HG02623 (cell line): ENCODE data around the gene IQGAP2.

Experiments
- ATAC-seq: cut with Tn5 transposase; IDR thresholded peaks from one replicate; pipeline ENCODE4 v1.9.1; 2021; ENCODE audit warnings: moderate library complexity; ENCODE audit not compliant: unreplicated experiment

IQGAP2 gene

DNA sequence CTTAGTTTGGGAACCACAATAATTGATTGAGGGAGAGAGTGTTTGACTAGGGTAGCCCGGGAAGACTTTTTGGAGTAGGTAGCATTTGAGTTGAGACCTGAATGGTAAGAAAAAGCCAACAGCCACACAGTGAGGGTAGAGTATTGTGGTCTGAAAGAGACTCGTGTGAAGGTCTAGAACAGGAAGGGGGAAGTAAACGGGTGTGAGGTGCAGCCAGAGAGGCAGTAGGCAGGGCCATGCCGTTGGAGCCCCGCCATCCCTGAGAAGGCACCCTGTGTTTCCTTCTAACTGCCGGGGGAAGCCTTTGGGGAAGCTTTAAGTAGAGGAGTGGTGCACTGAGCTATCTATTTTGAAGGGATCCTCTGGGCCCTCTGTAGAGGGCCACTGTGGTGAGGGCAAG is 223.7 kb downstream of the IQGAP2 start:
- no peak for ATAC-seq

DNA sequence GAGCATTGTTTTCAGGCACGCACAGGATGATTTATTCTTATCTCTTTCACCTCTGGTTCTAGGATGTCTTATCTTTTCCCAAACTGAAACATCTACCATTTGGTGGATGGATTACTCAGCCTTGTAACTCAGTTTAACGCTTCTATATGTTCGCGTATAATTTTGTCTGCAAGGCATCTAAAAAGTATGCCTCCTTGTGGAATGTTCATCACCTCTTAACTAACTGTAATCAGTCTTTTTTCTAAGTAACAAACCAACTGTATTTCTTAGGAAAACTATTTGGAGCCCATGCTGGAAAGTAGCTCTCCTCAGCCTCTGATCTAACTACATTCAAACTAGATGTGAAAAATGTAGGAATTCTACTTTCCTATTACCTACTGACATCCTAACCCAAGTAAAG is 231.6 kb downstream of the IQGAP2 start:
- ATAC-seq: no peak

DNA sequence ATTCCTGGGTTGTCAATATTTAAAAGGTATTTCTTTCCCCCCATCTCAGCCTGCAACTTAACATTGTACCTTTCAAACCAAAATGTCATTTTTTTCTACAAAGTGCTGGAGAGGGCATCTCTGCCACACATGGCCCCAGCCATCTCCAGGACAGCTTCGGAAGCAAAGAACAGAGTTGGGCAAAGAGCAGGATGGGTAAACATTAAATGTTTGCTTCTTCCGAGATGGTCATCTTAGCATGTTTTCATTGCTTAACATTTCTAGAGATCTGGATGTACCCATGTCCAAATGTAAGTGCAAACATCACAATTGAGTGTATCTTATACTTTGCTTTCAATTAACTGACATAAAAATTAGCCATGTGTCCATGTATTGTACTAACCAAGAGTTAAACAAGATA is 234.4 kb downstream of the IQGAP2 start:
- ATAC-seq: no peak

DNA sequence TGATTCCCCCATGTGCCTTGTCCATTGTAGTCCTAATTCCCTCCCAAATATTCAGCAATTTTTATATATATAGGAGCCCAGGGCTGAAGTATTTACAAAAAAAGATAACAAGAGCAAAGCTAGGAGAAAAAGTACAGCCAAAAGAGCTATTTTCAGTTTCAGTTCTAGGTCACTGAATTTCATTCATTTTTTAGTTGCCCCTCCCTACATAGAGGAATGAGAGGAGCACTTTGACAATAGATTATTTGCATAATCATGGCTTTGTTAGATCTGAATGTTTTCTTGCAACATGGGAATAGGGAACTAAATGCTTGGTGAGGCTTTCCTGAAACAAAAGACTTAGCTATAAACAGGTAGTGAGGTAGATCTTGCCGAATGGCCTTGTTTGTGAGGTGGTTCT is 235.4 kb downstream of the IQGAP2 start:
- ATAC-seq: no peak

DNA sequence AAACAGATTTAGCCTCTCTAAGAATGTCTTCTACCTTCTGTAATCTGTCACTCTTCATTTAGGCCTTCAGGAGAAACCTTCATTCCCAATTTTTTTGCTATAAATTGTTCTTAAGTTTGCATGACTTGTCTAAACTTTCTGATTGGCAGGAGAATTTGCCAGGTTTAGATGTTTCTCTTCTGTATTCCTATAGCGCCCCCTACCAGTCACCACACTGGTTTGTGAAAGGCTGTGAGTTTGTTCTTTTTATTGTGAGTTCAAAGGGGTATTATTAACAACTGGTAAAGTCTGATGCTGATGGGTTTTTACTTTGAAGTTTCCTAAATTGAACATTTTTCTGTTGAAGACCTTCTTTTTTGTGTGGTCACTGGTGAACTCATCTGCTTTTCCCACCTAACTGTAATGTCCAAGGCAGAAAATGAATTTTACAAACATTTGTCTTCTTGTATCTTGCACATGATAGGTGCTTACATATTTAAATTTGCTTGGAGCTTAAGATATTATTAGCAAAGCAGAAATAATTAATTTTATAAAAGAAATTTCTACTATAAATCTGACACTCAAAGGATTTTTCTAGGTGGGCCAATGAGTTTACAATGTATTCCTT is 238.5 kb downstream of the IQGAP2 start:
- no peak for ATAC-seq

DNA sequence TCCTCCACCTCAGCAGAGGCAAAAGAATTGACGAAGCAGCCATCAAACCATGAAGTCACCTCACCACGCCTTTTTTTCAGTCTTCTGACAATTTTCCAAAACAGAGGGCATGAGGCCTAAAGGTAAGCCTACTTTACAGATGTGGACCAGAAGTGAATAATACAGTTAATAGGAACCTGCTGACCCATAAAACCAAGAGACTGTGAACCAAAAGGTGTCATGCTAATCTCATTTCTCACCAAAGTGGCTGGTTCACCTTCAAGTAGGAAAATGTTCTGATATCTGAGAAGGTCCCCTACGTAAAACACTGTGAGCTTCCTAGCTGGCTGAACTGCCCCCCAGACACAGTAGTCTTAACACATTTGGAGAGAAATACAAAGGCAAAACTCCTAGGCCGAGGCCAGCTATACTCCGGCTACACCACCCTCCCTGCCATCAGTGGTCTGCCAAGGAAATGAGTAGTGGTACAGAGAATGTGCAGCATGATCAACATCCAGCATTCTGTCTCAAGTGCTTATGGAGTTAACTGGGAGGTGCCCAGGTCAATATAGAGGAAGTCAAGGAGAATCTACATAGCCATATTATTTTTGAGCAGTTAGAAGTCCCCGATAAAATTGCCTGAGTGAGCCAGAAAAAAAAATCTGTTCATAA is 239.4 kb downstream of the IQGAP2 start:
- no peak for ATAC-seq

DNA sequence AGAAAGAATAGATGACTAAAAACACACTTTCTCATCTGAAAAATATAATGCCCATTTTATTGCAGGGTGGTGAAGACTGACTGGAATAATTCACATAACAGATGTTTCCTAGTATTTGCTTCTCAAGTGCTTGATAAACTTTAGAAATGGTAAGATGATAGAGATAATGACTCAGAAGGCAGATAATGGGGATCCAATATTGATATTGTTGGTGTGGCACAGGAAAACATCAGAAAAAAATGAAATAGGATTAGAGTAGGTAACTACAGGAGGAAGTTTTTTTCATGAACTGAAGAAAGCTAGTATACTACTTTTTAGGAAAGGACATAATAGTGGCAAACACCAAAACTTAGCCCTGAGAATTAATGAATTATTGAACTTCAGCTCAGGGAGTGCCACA is 240.3 kb downstream of the IQGAP2 start:
- no peak for ATAC-seq

DNA sequence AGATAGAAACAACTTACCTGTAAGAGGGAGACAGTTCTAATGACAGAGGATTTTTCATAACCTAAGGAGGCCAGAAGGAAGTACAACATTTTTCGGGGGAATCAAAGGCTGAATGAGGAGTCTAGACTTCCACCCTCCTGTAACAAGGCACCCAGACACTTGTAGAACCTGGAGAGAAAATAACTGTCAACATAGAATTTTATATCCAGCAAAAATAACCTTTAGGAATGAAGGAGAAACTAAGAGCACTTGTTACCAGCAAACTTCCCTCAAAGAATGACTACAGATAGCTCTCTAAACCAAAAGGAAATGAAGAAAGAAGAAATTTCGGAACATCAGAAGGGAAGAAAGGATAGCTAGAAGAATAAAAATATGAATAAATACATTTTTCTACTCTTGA is 246.1 kb downstream of the IQGAP2 start:
- ATAC-seq: no peak

DNA sequence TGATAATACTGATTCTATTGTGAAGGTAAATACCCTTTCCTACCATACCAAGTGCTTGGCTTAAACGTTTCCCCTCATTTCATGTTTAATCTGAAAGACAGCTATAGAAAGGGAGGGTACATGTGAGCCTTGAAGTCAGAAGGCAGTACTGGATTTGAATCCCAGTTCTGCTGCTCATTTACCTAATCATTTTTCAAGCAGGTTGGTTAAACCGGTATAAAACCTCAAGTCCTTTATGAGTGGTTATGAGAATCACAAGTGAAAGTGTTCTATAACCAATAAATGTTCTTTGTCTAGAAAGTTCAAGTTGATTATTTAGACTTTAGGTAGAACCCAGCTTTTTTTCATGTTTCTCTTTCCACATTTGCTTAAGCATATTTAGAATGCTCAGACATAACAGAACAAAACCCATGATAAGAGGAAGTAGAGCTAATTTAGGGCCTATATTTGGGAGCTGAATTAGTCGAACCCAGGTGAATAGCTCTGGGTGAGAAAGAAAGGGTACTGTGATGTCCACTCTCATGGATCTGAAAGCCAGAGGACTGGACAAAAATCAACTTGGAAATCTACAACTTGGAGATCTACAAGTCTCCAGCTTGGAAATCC is 249.8 kb downstream of the IQGAP2 start:
- no peak for ATAC-seq

DNA sequence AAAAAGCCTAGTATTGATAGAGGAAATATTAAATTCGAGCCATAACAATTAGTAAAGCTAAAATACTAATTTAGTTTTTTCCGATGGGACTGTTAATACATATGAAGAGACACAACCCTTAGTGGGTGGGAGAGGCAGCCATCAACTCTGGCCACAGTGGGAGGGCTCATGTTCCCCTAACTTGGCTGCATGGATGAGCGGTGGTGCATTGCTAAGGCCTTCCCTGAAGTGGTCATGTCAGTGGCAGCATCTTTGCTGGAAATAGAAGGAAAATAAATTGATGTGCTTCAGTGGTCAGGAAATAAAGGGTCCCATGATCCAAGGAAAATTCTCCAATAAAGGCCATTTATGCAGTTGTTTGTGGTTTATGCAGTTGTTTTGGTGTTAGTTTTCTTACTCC is 254.0 kb downstream of the IQGAP2 start:
- no peak for ATAC-seq

DNA sequence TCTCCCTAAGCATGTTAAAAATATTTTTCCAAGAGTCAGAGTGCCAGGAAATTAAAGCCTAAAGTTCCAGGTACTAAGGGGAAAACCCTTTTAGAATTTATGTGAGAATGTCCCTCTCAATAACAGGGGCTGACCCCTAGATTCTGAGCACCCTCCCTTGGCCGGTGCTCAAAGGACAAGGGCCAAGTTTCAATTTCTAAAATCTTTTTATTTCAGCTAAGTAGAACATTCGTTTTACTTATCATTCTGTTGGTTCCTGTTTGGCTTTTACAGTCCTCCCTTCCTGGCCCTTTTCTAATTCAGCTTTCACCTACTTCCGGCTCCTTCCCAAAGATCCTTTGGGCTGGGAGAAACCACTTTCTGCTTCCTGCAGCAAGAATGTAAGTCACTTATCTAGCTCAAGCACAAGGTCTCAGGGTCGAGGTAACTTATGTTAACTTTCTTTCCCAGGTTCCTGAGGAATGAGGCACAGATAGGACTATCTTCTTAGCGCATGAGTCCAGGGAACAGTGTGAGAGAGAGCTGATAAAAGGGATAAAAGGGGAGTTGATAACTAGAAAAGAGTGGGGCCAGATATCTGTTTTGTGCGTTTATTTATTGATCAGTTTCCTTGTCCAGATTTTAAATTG is 254.7 kb downstream of the IQGAP2 start:
- ATAC-seq: no peak

DNA sequence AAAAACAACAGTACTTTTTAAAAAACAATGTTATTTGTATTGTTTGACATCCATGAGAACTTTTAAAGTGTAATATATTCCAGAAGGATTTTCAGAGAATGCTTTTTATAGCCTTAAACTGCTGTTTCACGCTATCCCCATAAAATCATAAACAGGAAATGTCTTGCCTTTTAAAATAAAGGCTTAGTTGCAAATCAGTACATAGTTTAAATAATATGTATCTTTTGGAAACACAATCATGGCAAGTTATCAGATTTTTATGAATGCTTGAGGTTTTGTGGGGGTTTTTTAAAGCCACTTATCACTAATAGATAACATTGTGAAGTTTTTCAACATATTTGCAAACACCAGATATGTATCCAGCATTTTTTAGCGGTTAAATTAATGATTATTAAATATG is 257.3 kb downstream of the IQGAP2 start:
- ATAC-seq: no peak

DNA sequence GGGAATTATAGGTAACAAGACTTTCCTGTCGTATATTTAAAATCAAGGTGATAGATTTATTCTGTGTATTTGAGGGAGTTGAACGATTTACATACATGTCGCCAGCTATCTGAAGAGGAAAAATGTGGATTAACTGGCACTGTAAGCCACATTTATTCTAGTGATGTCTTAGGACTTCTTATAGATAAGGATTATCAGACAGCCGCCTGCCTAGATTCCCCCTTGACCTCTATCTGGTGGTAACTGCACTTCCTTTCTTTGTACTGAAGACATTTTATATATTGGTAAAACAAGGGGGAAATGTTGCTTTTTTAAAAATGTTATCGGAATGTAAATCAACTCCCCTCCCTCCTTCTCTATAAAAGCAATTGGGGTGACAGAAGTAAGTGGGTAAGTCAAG is 259.4 kb downstream of the IQGAP2 start:
- no peak for ATAC-seq

DNA sequence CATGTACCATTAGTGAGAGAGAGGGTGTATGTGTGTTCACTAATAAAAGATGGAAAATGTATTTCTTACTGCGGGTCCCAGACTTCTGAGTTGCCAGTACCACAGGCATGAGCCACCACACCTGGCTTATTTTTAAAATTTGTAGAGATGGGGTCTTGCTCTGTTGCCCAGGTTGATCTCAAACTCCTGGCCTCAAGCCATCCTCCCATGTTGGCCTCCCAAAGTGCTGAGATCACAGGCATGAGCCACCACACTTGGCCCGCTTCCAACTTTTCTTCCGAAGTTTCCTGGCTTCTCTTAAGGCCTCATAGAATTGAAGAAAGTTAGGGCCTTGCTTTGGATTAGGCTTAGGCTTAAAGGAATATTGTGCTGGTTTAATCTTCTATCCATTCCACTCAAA is 260.5 kb downstream of the IQGAP2 start:
- ATAC-seq: no peak

DNA sequence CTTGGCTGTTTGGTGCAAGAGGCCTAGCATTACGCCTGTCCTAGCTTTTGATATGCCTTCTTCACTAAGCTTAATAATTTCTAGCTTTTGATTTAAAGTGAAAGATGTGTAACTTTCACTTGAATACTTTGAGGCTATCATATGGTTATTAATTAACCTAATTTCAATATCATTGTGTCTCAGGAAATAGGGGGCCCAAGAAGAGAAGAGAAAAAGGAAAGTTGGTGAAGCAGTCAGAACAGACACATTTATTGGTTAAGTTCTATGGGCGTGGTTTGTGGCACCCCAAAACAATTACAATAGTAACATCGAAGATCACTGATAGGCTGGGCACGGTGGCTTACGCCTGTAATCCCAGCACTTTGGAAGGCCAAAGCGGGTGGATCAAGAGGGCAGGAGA is 261.0 kb downstream of the IQGAP2 start:
- ATAC-seq: no peak

DNA sequence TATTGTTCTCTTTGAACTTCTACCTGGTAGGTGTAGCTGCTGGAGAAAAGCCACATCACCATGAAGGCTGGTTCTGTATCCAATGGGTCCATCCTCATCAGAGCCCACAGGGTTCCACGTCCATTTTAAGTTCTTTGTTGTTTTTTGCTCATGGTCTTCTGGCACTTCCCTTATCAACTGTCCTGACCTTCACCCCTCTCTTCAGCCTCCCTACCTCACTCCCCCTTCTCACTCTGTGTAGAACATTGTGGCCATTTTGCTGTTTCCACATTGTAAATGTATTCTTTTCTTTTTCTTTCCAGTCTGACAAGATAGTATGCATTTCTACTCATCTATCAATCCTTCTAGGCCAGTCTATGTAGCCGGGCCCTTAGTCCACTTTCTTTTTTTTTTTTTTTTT is 264.4 kb downstream of the IQGAP2 start:
- ATAC-seq: no peak

DNA sequence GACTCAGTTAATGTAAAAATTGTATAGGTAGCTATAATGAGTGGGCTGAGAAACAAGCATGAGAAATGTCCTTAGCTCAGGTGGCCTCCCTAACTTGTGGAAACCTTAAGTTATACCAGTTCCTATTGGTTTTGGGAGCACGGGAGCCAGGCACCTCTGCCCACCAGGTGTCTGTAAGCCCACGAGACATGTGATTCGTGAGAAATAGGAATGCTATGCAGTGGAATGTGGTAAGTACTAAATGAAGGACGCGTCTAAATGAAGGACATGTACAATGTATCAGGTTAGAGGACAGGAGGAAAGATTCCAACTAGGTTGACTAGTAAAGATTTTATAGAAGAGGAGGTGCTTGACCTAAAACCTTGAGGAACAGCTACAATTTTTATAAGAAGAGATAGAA is 266.2 kb downstream of the IQGAP2 start:
- no peak for ATAC-seq

DNA sequence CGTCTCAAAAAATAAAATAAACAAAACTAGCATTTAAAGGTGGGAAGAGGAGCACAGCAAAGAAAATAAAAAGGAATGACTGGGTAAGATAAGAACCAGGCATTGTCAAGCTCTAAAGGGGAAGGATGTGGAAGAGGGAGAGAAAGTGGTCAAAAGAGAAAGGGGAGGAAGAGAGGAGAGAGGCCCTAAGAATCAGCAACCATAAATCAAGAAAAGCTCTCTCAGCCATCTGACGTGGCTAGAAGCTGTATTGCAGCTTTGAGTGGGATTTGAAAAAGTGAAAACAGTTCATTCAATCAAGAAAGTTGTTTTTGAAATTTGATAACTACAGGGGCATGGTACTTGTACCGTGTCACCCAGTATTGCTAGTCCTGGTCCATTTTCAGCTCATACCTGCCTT is 267.4 kb downstream of the IQGAP2 start:
- no peak for ATAC-seq

DNA sequence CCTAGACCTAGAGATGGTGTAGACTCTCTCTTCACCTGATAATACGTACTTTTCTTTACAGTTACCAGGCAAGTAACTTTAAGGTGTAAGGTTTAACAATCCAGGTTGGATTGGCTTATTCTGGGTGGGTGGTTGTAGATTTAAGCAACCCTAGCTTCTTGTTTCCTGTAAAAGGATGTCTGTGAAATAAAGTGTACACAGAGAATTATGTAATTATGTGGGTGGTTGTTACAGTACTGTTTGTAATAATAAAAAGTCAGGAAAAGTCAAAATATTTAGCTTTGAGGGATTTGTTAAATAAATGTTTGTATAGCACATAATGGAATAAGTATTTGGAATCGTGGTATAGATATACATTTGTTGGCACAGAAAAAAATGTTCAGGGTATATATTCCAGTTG is 269.2 kb downstream of the IQGAP2 start:
- no peak for ATAC-seq

DNA sequence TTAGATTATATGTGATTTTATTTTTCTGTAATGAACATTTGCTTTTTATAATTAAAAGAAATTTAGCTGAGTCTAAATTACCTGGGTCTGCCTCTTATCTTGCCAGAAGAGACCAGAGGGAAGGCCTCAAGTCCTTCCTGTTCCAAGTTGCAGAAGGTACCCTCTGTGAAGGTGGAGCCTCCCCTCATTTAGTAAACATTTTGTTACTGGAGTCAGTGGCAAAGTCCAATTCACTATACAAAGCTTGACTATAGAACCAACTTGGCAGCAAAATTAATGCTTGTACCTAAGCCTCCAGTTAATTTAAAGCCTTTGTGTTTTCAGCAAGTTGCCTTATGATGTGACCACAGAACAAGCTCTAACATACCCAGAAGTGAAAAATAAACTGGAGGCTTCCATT is 270.0 kb downstream of the IQGAP2 start:
- no peak for ATAC-seq

DNA sequence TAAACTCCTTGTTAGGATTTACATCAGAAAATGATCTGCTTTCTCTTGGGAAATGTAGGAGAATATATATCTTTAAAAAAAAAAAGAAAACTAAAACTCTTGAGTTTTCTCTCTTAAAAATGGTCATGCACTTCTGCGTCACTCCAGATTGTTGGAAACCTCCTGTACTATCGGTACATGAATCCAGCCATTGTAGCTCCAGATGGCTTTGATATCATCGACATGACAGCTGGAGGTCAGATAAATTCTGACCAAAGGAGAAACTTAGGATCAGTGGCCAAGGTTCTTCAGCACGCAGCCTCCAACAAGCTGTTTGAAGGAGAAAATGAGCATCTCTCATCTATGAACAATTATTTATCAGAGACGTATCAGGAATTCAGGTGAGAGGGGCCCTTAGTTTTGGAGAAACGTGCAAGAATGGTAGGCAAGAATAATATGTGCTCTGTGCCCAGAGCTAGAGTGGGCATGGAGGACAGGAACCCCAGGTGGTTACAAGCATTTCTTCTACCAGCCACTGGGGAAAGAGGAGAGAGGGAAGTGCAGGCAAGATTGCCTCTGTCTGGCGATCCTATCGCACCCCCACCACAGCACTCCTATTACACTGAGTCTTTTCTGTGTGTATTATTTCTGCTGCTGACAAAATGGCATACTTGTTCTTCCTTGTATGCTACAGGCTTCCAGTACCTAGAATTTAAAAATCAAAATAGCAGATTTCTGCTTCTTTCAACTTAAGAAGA is 271.4 kb downstream of the IQGAP2 start:
- ATAC-seq: no peak

DNA sequence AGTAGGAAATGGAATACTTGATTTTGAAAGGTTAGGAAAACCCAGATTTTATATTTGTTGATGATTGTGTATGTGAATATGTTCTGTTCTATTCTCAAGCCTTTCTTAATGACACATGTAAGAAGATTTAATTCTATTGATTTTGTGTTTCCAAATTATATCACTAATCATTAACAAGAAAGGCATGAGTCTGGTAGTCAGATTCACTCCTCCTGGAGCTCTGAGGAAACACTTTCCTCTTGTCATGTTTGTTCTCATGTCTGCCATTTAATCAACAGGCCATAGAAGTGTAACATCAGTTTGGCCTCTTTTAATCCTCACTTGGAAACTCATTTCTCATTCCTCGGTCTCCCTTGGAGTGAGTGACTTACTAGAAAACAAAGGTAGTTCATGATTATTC is 272.3 kb downstream of the IQGAP2 start:
- ATAC-seq: no peak
